ENCODE data around the gene ALDOA. TPM values are rescaled to one million over a fixed set of nuclear protein-coding genes. Genes with fewer than 3 reads are reported as not detected.

The ALDOA gene
- total and polyA plus RNA-seq, 9 of the 15 experiments (the other 6 are each of a cell fraction or from before 2014, with no cell fraction given), result 311 to 2,224 (median 1,293) TPM

GRCh38 chr16:30065102-30065942, at the start of gene ALDOA (continued):
- TF ChIP-seq PBX2 (CRISPR knock-in tag; IDR thresholded peaks at IDR 0.05; ENCODE audit: low read depth) (no peak), PBX2 (tag; conservative IDR thresholded peaks at IDR 0.05; ENCODE audit: low read depth) (no peak), NRF1 (conservative IDR thresholded peaks at IDR 0.05 in 1 of 2, IDR thresholded peaks at IDR 0.05 in 1 of 2) (peak; percentile 97 to 98), SMAD3 (CRISPR knock-in tag; conservative IDR thresholded peaks at IDR 0.05) (peak; percentile 75; the same call in 1 of the 2 replicates), SRF (CRISPR knock-in tag; IDR thresholded peaks at IDR 0.05) (peak in 1 of 2 experiments; percentile 92; a peak in 2 of 4 replicates), ESRRA (IDR thresholded peaks at IDR 0.05; ENCODE audit: borderline replicate concordance, low read depth) (peak; percentile 67), POLR2AphosphoS5 (IDR thresholded peaks at IDR 0.05; ENCODE audit: control insufficient read depth, insufficient read depth, low read depth, low read length) (peak; percentile 94), NUFIP1 (IDR thresholded peaks at IDR 0.05; ENCODE audit: partially characterized antibody) (peak; percentile 21), SMC3 (conservative IDR thresholded peaks at IDR 0.05; ENCODE audit: insufficient read depth, low read depth, low read length) (no peak), E2F8 (IDR thresholded peaks at IDR 0.05; ENCODE audit: low read depth, partially characterized antibody) (peak; percentile 64), NEUROD1 (IDR thresholded peaks at IDR 0.05; ENCODE audit: borderline replicate concordance, low read depth, low read length, partially characterized antibody) (peak; percentile 81), THRAP3 (IDR thresholded peaks at IDR 0.05; ENCODE audit: borderline replicate concordance) (no peak), SMAD1 (IDR thresholded peaks at IDR 0.05; ENCODE audit: low read depth, low read length, partially characterized antibody) (no peak), NFATC3 (IDR thresholded peaks at IDR 0.05) (no peak), RBBP5 (IDR thresholded peaks at IDR 0.05; ENCODE audit: borderline replicate concordance, insufficient read depth, low read length, poor library complexity, severe bottlenecking) (peak; percentile 86), CTCFL (IDR thresholded peaks at IDR 0.05; ENCODE audit: borderline replicate concordance, insufficient read depth, low read depth, low read length, poor library complexity, severe bottlenecking) (no peak)

Measured in K562 (cell line).